HEK293 (cell line): ENCODE measurements around the gene DIP2A.

Source experiments
- CTCF ChIA-PET: fragments of 350-600 bp; formaldehyde crosslinking; extraction: SDS; loops from one replicate; lab custom pipeline; 2021; ENCODE audit warnings: antibody characterized with exemption; lab: Yijun Ruan, JAX
- POLR2A ChIA-PET: fragments of 300-600 bp; formaldehyde crosslinking; extraction: SDS; loops from one replicate; lab custom pipeline; 2020; ENCODE audit warnings: antibody characterized with exemption, inconsistent platforms; lab: Yijun Ruan, JAX
- H3K27ac ChIP-seq: fragments of 200-500 bp; sonication (Bioruptor generic); 2 replicates; pipeline ENCODE4 v1.5.1; 2014; ENCODE audit warnings: low read depth, low read length, control low read depth, inconsistent platforms; ENCODE audit errors: extremely low read depth
- H3K36me3 ChIP-seq, 2 experiments: fragments of 200-500 bp in 1 of 2; sonication (Bioruptor generic) in 1 of 2; 1 replicate in 1 of 2; 2 replicates in 1 of 2; pipeline ENCODE4 v1.5.1; 2014 to 2017; ENCODE audit warnings: inconsistent platforms in 2 of 2, low read length in 2 of 2; ENCODE audit not compliant: control insufficient read depth in 2 of 2, insufficient read depth in 1 of 2
- H3K4me1 ChIP-seq: fragments of 200-500 bp; sonication (Bioruptor generic); 2 replicates; pipeline ENCODE4 v1.5.1; 2014; ENCODE audit warnings: mild to moderate bottlenecking, low read length, inconsistent platforms; ENCODE audit not compliant: control insufficient read depth, insufficient read depth
- H3K4me3 ChIP-seq: 2 replicates; pipeline ENCODE4 v1.5.1; 2011; ENCODE audit warnings: low read depth, mild to moderate bottlenecking, control low read depth, low read length, moderate library complexity
- H3K9me3 ChIP-seq: fragments of 200-500 bp; sonication (Bioruptor generic); 2 replicates; pipeline ENCODE4 v1.5.1; 2014; ENCODE audit warnings: low read depth, low read length, inconsistent platforms; ENCODE audit not compliant: control insufficient read depth, insufficient read depth
- ATF2 ChIP-seq: fragments of 450-650 bp; formaldehyde crosslinking; IDR thresholded peaks from 2 replicates; pipeline ENCODE4 v1.5.1; 2016; ENCODE audit warnings: missing biosample characterization, missing genetic modification characterization, low read depth
- GLI4 ChIP-seq: fragments of 450-650 bp; formaldehyde crosslinking; IDR thresholded peaks from 2 replicates; pipeline ENCODE4 v1.5.1; 2016; ENCODE audit warnings: missing biosample characterization, missing genetic modification characterization
- PATZ1 ChIP-seq: fragments of 450-650 bp; formaldehyde crosslinking; IDR thresholded peaks from 2 replicates; pipeline ENCODE4 v1.5.1; 2016; ENCODE audit warnings: missing biosample characterization, missing genetic modification characterization
- PBX3 ChIP-seq: sonication (generic); formaldehyde crosslinking; IDR thresholded peaks from 2 replicates; pipeline ENCODE4 v1.8.1; 2022; ENCODE audit warnings: mild to moderate bottlenecking, moderate library complexity, missing genetic modification reagents
- YY1 ChIP-seq: fragments of 450-650 bp; formaldehyde crosslinking; IDR thresholded peaks from 2 replicates; pipeline ENCODE4 v1.5.1; 2018; ENCODE audit warnings: missing biosample characterization, missing genetic modification characterization
- ZBTB1 ChIP-seq: fragments of 450-650 bp; formaldehyde crosslinking; IDR thresholded peaks from 2 replicates; pipeline ENCODE4 v1.5.1; 2016; ENCODE audit warnings: missing biosample characterization, missing genetic modification characterization
- ZBTB20 ChIP-seq: fragments of 450-650 bp; formaldehyde crosslinking; IDR thresholded peaks from 2 replicates; pipeline ENCODE4 v1.5.1; 2016; ENCODE audit warnings: missing biosample characterization, missing genetic modification characterization
- ZFHX2 ChIP-seq: fragments of 450-650 bp; formaldehyde crosslinking; conservative IDR thresholded peaks from 2 replicates; pipeline ENCODE4 v1.5.1; 2016; ENCODE audit warnings: missing biosample characterization, missing genetic modification characterization
- ZFP69B ChIP-seq: fragments of 450-650 bp; formaldehyde crosslinking; IDR thresholded peaks from 2 replicates; pipeline ENCODE4 v1.5.1; 2016; ENCODE audit warnings: missing biosample characterization, missing genetic modification characterization
- ZNF155 ChIP-seq: fragments of 450-650 bp; formaldehyde crosslinking; IDR thresholded peaks from 2 replicates; pipeline ENCODE4 v1.5.1; 2016; ENCODE audit warnings: missing biosample characterization, missing genetic modification characterization
- ZNF175 ChIP-seq: fragments of 450-650 bp; formaldehyde crosslinking; IDR thresholded peaks from 2 replicates; pipeline ENCODE4 v1.5.1; 2016; ENCODE audit warnings: missing biosample characterization, missing genetic modification characterization
- ZNF184 ChIP-seq: fragments of 450-650 bp; IDR thresholded peaks from 2 replicates; pipeline ENCODE4 v1.5.1; 2018; ENCODE audit warnings: missing biosample characterization, mild to moderate bottlenecking, missing genetic modification characterization
- ZNF223 ChIP-seq: fragments of 450-650 bp; formaldehyde crosslinking; IDR thresholded peaks from 2 replicates; pipeline ENCODE4 v1.5.1; 2016; ENCODE audit warnings: missing biosample characterization, missing genetic modification characterization
- ZNF266 ChIP-seq: fragments of 450-650 bp; formaldehyde crosslinking; IDR thresholded peaks from 2 replicates; pipeline ENCODE4 v1.5.1; 2016; ENCODE audit warnings: missing biosample characterization, missing genetic modification characterization, low read depth
- ZNF302 ChIP-seq: fragments of 450-650 bp; formaldehyde crosslinking; IDR thresholded peaks from 2 replicates; pipeline ENCODE4 v1.5.1; 2016; ENCODE audit warnings: missing biosample characterization, missing genetic modification characterization, low read depth
- ZNF324 ChIP-seq: fragments of 450-650 bp; formaldehyde crosslinking; IDR thresholded peaks from 2 replicates; pipeline ENCODE4 v1.5.1; 2016; ENCODE audit warnings: missing biosample characterization, missing genetic modification characterization
- ZNF366 ChIP-seq: fragments of 450-650 bp; formaldehyde crosslinking; conservative IDR thresholded peaks from 2 replicates; pipeline ENCODE4 v1.5.1; 2016; ENCODE audit warnings: missing biosample characterization, missing genetic modification characterization
- ZNF37A ChIP-seq: fragments of 450-650 bp; IDR thresholded peaks from 2 replicates; pipeline ENCODE4 v1.5.1; 2018; ENCODE audit warnings: missing biosample characterization, missing genetic modification characterization
- ZNF391 ChIP-seq: fragments of 450-650 bp; formaldehyde crosslinking; IDR thresholded peaks from 2 replicates; pipeline ENCODE4 v1.5.1; 2016; ENCODE audit warnings: low read depth, missing biosample characterization, missing genetic modification characterization, borderline replicate concordance
- ZNF514 ChIP-seq: fragments of 450-650 bp; formaldehyde crosslinking; IDR thresholded peaks from 2 replicates; pipeline ENCODE4 v1.5.1; 2016; ENCODE audit warnings: missing biosample characterization, missing genetic modification characterization
- ZNF544 ChIP-seq: fragments of 450-650 bp; formaldehyde crosslinking; IDR thresholded peaks from 2 replicates; pipeline ENCODE4 v1.5.0; 2017; ENCODE audit warnings: missing biosample characterization, missing genetic modification characterization
- ZNF560 ChIP-seq: fragments of 450-650 bp; formaldehyde crosslinking; IDR thresholded peaks from 2 replicates; pipeline ENCODE4 v1.5.1; 2017; ENCODE audit warnings: missing biosample characterization, missing genetic modification characterization, borderline replicate concordance
- ZNF596 ChIP-seq: fragments of 450-650 bp; IDR thresholded peaks from 2 replicates; pipeline ENCODE4 v1.5.0; 2018; ENCODE audit warnings: missing biosample characterization, mild to moderate bottlenecking, missing genetic modification characterization, moderate library complexity
- ZNF621 ChIP-seq: fragments of 450-650 bp; formaldehyde crosslinking; IDR thresholded peaks from 2 replicates; pipeline ENCODE4 v1.5.1; 2017; ENCODE audit warnings: missing biosample characterization, missing genetic modification characterization
- ZNF624 ChIP-seq: fragments of 450-650 bp; formaldehyde crosslinking; IDR thresholded peaks from 2 replicates; pipeline ENCODE4 v1.5.1; 2017; ENCODE audit warnings: missing biosample characterization, missing genetic modification characterization
- ZNF664 ChIP-seq: fragments of 450-650 bp; formaldehyde crosslinking; IDR thresholded peaks from 2 replicates; pipeline ENCODE4 v1.5.1; 2016; ENCODE audit warnings: missing biosample characterization, missing genetic modification characterization
- ZNF677 ChIP-seq: fragments of 450-650 bp; IDR thresholded peaks from 2 replicates; pipeline ENCODE4 v1.5.0; 2018; ENCODE audit warnings: missing biosample characterization, mild to moderate bottlenecking, missing genetic modification characterization, moderate library complexity
- ZSCAN16 ChIP-seq: fragments of 450-650 bp; formaldehyde crosslinking; IDR thresholded peaks from 2 replicates; pipeline ENCODE4 v1.5.1; 2016; ENCODE audit warnings: missing biosample characterization, missing genetic modification characterization
- ZXDB ChIP-seq: fragments of 450-650 bp; formaldehyde crosslinking; IDR thresholded peaks from 2 replicates; pipeline ENCODE4 v1.5.1; 2016; ENCODE audit warnings: missing biosample characterization, missing genetic modification characterization

DIP2A gene

GRCh38 chr21:46486481-46487126 lies 27.9 kb downstream of the DIP2A start:
- Histone ChIP-seq H3K4me1 (peaks cover 23% of the 10 kb centered on the region), H3K36me3 (peaks cover 8 to 22% of the 10 kb centered on the region in 2 experiments), H3K9me3 (no peaks in the 10 kb centered on the region), H3K27ac (no peak overlapping the region), H3K4me3 (no peak overlapping the region)
- TF ChIP-seq ZNF302 (tag by site-specific recombination) (no peak), ZFHX2 (tag by site-specific recombination) (no peak), ZNF514 (tag by site-specific recombination) (no peak), ZNF37A (tag by site-specific recombination) (no peak), ZNF366 (tag by site-specific recombination) (no peak), ZNF324 (tag by site-specific recombination) (no peak), ZXDB (tag by site-specific recombination) (no peak), ZNF596 (tag by site-specific recombination) (no peak), ZNF175 (tag by site-specific recombination) (no peak), ZNF391 (tag by site-specific recombination) (no peak), GLI4 (tag by site-specific recombination) (no peak), ZNF677 (tag by site-specific recombination) (no peak), ZNF560 (tag by site-specific recombination) (no peak), ZNF664 (tag by site-specific recombination) (no peak), ZBTB20 (tag by site-specific recombination) (no peak), ZNF266 (tag by site-specific recombination) (no peak)
- POLR2A ChIA-PET: no interaction called here
- CTCF ChIA-PET: no interaction called here

- Histone ChIP-seq H3K36me3 (peaks cover 16 to 37% of the 10 kb centered on the region in 2 experiments), H3K4me3 (no peak overlapping the region), H3K27ac (no peak overlapping the region), H3K4me1 (no peaks in the 10 kb centered on the region), H3K9me3 (no peaks in the 10 kb centered on the region)
- ChIA-PET CTCF (no interaction called here), POLR2A (no interaction called here)
- TF ChIP-seq ZNF155 (tag by site-specific recombination) (no peak), ATF2 (no peak), PBX3 (CRISPR knock-in tag) (no peak), ZNF544 (tag by site-specific recombination) (no peak), ZFP69B (tag by site-specific recombination) (no peak), ZNF621 (tag by site-specific recombination) (no peak), ZNF184 (tag by site-specific recombination) (no peak), ZNF223 (tag by site-specific recombination) (no peak), ZNF175 (tag by site-specific recombination) (no peak), ZBTB1 (no peak), YY1 (no peak), ZNF624 (no peak), PATZ1 (tag by site-specific recombination) (no peak), ZSCAN16 (tag by site-specific recombination) (no peak)
Measured at GRCh38 chr21:46489162-46489663, 30.5 kb downstream of the DIP2A start.
